Stomach smooth muscle (tissue), 2 donors: Measurements from ENCODE around the gene TRIB2.

ENCODE experiments used
- H3K27ac ChIP-seq: one replicate; pipeline ENCODE4 v1.7.0; 2013; ENCODE audit warnings: mild to moderate bottlenecking, low read length, inconsistent platforms
- H3K27me3 ChIP-seq, 2 donors: one replicate each; pipeline ENCODE4 v1.7.0; 2013; ENCODE audit warnings: low read length in 2 of 2; ENCODE audit not compliant: insufficient read depth in 2 of 2, control insufficient read depth in 1 of 2
- H3K36me3 ChIP-seq, 2 donors: one replicate each; pipeline ENCODE4 v1.7.0; 2013; ENCODE audit warnings: low read length in 2 of 2; ENCODE audit not compliant: control insufficient read depth in 2 of 2, insufficient read depth in 2 of 2
- H3K4me1 ChIP-seq: one replicate; pipeline ENCODE4 v1.7.0; 2013; ENCODE audit warnings: low read length; ENCODE audit not compliant: control insufficient read depth, insufficient read depth
- H3K4me3 ChIP-seq, 2 donors: one replicate each; pipeline ENCODE4 v1.7.0; 2013; ENCODE audit warnings: low read length in 2 of 2
- H3K9ac ChIP-seq, 2 donors: one replicate each; pipeline ENCODE4 v1.7.0; 2013; ENCODE audit warnings: low read length in 2 of 2, mild to moderate bottlenecking in 1 of 2
- H3K9me3 ChIP-seq, 2 donors: one replicate each; pipeline ENCODE4 v1.7.0; 2013; ENCODE audit warnings: low read length in 2 of 2; ENCODE audit not compliant: control insufficient read depth in 2 of 2
- donor health status: healthy.
- donor health status: Pancreatic carcinoma.

TRIB2 gene

DNA sequence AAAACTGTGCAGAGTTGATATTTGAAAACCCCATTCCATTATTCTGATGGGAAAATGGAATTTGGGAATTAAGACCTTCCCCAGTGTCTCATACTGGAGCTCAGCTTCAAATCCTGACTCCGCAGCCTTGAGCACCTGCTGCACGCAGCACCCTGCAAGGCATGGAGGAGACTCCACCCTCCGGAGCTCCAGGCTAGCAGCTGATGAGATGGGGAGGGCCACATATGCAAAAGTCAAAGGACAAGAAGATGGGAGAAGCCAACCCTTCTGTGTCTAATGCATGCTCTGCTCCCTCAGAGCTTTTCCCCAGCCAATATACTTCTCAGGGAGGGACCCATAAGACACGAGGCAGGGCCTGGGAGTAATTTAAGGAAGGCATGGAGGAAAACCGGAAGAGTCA is 34.7 kb upstream of the TRIB2 start:
- Histone ChIP-seq H3K9ac (no peak overlapping the region), H3K27ac (no peak overlapping the region), H3K36me3 (no peaks in the 10 kb centered on the region), H3K4me1 (peaks cover 18% of the 10 kb centered on the region), H3K4me3 (no peak overlapping the region), H3K9me3 (no peaks in the 10 kb centered on the region), H3K27me3 (no peaks in the 10 kb centered on the region)

DNA sequence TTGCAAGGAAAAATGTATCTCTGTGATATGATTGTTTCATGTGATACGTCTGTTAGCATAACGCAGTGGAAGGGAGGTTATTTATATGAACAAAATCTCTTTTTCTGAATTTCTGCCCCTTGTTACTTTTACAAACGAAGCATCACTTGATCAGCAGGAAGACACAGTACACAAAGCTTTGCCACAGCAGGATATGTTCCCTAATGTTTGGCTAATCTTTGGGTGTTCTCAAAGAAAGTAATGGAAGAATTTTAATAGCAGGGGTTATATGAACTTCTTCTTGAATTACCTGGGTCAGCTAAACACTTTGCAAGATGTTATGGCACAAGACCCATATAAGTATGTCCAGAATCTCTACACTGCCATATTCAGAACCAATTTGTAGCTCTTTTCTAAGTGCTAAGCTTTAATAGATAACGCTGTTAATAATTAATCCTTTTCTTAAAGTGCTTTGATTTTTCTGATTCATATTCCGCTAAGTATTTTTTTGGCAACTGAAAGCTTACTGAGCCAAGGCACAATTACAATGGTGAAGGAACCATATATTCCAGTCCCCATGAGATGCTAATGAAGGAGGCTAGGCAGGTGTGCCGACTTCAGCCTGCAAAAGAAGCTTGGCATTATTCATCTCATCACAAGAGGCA is 33.2 kb upstream of the TRIB2 start:
- no peaks in the 10 kb centered on the region for H3K27me3 ChIP-seq
- no peaks in the 10 kb centered on the region for H3K9me3 ChIP-seq
- H3K9ac ChIP-seq = no peak overlapping the region

DNA sequence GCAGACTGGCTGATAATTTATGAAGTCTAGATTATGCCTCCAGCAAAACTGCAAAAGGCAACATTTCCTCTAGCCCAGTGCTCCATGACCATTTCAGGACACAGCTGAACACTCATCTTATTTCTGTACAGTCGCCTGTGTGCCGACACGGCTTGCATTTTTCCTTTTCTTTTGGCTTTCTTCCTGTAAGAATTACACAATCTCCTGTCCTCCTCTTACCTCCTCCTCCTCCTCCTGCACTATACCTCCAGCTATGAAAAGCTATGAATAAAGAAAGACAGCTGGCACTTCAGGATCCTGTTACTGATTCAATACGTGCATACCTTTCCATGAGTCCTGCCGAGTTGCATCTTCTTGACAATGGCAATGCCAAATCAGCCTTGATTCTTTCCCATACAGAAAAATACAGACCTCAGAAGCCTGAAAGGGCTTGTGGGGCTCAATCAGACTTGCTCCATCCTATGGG is 32.2 kb upstream of the TRIB2 start:
- peak overlapping the region; percentile 60 for H3K27ac ChIP-seq
- H3K27me3 ChIP-seq = no peaks in the 10 kb centered on the region
- H3K9ac ChIP-seq = peak overlapping the region in 1 of 2 donors; percentile 47
- H3K4me3 ChIP-seq = peak overlapping the region; percentile 38 to 60
- H3K9me3 ChIP-seq = no peaks in the 10 kb centered on the region
- H3K4me1 ChIP-seq = peaks cover 18% of the 10 kb centered on the region
- H3K36me3 ChIP-seq = no peaks in the 10 kb centered on the region

More for the DNA sequence above, 33.2 kb upstream of the TRIB2 start:
- no peaks in the 10 kb centered on the region for H3K36me3 ChIP-seq
- peaks cover 18% of the 10 kb centered on the region for H3K4me1 ChIP-seq
- peak overlapping the region; percentile 60 for H3K27ac ChIP-seq
- peak overlapping the region in 1 of 2 donors; percentile 60 for H3K4me3 ChIP-seq

DNA sequence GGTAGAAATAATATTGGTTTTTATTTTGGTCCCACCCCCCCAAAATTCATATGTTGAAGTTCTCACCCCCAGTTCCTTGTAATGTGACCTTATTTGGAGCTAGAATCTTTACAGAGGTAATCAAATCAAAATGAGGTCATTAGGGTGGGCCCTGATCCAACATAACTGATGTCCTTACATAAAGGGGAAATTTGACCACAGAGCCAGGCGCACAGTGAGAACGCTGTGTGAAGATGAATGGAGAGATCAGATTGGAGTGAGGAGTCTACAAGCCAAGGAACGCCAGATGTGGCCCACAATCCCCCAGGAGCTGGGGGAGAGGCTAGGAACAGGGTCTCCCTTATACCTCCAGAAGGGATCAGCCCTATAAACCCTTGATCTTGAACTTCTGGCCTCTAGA is 31.6 kb upstream of the TRIB2 start:
- H3K4me3 ChIP-seq = no peak overlapping the region
- H3K27ac ChIP-seq = peak overlapping the region; percentile 60
- no peaks in the 10 kb centered on the region for H3K36me3 ChIP-seq
- no peaks in the 10 kb centered on the region for H3K27me3 ChIP-seq
- H3K9me3 ChIP-seq = no peaks in the 10 kb centered on the region
- H3K4me1 ChIP-seq = peaks cover 18% of the 10 kb centered on the region
- no peak overlapping the region for H3K9ac ChIP-seq

DNA sequence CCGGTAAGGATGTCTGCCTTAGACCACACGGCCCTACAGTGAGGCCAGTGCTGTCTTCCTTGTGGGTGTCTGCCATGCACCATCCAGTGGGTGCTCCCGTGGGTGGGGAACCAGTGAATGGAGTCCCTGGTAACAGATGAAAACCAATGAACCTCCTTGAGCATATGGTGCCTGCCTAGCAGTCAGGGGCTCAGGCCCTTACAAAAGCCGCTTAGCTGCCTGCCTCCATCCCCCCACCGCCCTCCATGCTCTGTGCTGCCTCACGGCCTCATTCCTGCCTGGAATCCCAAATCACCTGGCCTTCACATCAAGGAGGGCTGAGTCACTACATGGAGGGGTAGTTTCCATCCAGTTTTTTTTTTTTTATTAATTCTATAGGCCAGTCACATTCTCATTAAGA is 30.8 kb upstream of the TRIB2 start:
- H3K27ac ChIP-seq = no peak overlapping the region
- H3K36me3 ChIP-seq = no peaks in the 10 kb centered on the region
- H3K4me3 ChIP-seq = no peak overlapping the region
- peaks cover 18% of the 10 kb centered on the region for H3K4me1 ChIP-seq
- no peak overlapping the region for H3K9ac ChIP-seq
- no peaks in the 10 kb centered on the region for H3K9me3 ChIP-seq
- no peaks in the 10 kb centered on the region for H3K27me3 ChIP-seq

DNA sequence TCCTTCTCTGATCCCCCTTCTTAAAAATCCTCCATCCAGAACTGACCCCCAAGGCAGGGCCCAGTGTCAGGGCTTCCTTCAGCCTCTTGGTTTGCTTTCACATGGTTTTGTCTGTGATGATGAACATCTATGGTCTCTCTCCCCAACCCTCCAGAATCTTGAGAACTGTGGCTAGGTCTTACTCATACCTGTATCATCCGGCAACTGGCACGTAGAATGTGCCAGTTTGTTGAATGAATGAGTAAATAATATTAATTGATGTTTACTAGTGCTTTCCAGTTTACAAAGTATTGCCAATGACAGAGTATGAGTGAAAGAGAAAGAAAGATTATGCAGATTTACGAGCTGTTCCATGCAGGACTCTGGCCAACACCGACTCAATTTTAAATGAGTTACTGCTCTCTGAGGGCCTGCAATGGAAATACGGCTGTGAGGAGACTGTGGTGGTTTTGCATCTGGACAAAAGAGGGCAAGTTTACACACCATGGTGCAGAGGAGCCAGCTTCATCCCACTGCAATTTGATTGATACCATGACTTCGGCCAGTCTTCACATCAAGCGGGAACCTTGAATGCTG is 29.9 kb upstream of the TRIB2 start:
- Histone ChIP-seq H3K36me3 (no peaks in the 10 kb centered on the region), H3K9ac (no peak overlapping the region), H3K4me1 (peaks cover 18% of the 10 kb centered on the region), H3K9me3 (no peaks in the 10 kb centered on the region), H3K27ac (no peak overlapping the region), H3K4me3 (no peak overlapping the region), H3K27me3 (no peaks in the 10 kb centered on the region)

DNA sequence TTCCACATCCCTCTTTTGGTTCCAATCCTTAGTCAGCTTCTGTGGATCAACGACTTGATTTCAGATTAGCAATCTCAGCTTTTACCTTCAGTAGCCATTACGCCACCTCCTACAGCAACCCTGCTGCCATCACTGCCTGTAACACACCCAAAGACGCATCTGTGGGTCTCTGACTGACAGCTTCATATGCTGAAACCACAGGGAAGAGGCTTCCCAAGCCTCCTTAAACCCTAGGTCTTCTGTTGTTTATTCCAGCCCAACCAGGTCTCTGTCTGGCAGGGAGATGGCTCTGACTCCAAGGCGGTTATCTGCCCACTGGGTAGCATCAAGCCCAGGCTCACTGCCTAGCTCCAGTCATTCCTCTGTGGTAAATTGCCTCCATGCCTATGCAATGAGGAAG is 28.6 kb upstream of the TRIB2 start:
- no peak overlapping the region for H3K4me3 ChIP-seq
- peaks cover 0 to 6% of the 10 kb centered on the region in 2 donors for H3K9me3 ChIP-seq
- no peak overlapping the region for H3K9ac ChIP-seq
- no peaks in the 10 kb centered on the region for H3K36me3 ChIP-seq
- no peak overlapping the region for H3K27ac ChIP-seq
- no peaks in the 10 kb centered on the region for H3K27me3 ChIP-seq
- H3K4me1 ChIP-seq = peaks cover 15% of the 10 kb centered on the region

DNA sequence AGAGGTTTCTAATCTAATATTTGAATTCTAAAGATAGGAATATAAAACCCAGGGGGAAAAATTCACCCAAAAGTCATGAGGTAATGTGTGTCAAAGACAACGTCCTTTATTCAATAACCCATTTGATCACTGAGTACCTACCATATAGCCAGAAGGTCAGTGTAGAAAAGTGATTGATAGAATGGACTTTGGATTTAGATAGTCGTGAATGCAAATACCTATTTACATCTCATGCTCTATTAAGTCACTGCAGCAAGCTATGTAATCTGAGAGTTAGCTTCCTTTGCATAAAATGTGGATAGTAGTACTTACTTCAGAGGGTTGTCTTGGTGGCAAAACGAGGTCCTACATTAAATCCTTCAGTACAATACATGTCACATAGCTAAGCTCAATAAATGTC is 27.8 kb upstream of the TRIB2 start:
- no peak overlapping the region for H3K4me3 ChIP-seq
- peaks cover 13% of the 10 kb centered on the region for H3K4me1 ChIP-seq
- no peaks in the 10 kb centered on the region for H3K27me3 ChIP-seq
- H3K9me3 ChIP-seq = peaks cover 0 to 6% of the 10 kb centered on the region in 2 donors
- H3K36me3 ChIP-seq = no peaks in the 10 kb centered on the region
- H3K27ac ChIP-seq = no peak overlapping the region
- no peak overlapping the region for H3K9ac ChIP-seq

DNA sequence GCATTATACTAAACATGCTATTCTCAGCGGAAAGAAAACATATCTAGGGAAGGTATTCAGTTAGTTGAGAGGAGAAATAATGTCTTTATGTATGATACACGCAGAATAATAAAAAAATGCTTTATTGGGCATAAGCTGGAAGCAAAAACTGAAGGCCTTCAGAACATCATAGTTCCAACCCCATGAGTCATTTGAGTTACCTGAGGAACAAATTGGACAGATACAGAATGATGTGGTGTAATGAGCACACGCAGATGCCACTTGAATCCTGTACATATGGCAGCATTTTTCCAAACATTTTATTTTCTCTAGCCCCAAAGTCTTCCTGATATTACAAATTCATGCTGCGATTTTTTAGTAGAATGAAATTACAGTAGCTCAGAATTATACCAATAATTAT is 23.2 kb upstream of the TRIB2 start:
- no peaks in the 10 kb centered on the region for H3K27me3 ChIP-seq
- peaks cover 0 to 6% of the 10 kb centered on the region in 2 donors for H3K9me3 ChIP-seq
- no peak overlapping the region for H3K27ac ChIP-seq
- H3K9ac ChIP-seq = no peak overlapping the region
- H3K36me3 ChIP-seq = no peaks in the 10 kb centered on the region
- H3K4me1 ChIP-seq = no peaks in the 10 kb centered on the region
- H3K4me3 ChIP-seq = no peak overlapping the region

DNA sequence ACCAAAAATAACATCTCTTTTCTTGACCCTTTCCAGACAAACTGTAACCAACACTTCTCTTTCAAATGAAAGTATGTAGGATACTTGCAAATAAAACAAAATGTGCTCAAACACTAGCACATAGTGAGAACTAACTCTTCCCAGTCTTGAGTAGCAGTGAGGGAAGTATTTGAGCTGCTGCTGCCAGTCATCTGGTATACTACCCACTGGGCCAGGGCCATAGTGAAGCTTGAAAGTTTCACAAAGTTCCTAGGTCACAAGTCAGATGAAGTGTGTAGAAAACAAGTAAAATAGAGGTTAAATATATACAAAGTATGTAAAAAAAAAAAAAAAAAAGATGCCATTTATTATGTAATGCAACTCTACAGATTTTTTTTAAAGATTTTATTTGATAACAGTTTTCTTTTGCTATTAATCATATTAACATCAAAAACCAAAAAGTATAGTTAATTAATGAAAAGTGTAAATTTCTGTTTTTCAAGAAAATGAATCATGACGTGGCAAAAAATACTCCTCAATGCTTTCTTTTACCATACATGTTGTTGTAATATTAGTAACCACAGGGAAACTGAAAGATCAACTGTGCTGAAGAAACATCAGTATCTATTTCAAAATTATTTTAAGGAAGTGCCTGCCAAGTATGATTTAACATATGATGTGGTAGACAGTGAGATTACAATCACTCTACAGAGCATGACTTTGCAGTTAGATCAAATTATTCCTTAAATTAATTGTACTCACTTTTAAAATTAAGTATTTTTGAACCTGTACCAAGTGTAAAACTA is 21.6 kb upstream of the TRIB2 start:
- no peaks in the 10 kb centered on the region for H3K36me3 ChIP-seq
- peaks cover 0 to 6% of the 10 kb centered on the region in 2 donors for H3K9me3 ChIP-seq
- H3K9ac ChIP-seq = no peak overlapping the region
- H3K27ac ChIP-seq = no peak overlapping the region
- no peaks in the 10 kb centered on the region for H3K4me1 ChIP-seq
- no peaks in the 10 kb centered on the region for H3K27me3 ChIP-seq
- no peak overlapping the region for H3K4me3 ChIP-seq

DNA sequence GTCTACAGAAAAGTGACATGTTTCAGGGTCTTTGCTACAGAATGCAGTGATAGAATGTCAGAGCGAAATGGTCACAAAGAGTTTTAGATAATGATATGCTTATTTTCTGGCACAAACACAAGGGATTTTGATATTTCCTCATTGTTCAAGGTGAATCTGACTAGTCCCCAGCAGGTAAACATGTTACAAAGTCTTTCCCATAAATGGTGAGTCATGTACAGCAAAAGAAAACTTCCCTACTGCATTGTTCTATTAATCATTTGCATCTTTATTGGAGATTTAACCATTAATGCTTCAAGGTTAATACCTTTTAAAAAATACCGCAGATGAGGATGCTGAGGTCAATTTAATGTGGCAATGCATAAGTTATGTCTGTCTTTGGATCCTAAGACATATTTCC is 19.1 kb upstream of the TRIB2 start:
- Histone ChIP-seq H3K4me3 (no peak overlapping the region), H3K36me3 (no peaks in the 10 kb centered on the region), H3K9me3 (no peaks in the 10 kb centered on the region), H3K9ac (no peak overlapping the region), H3K27ac (no peak overlapping the region), H3K27me3 (no peaks in the 10 kb centered on the region), H3K4me1 (no peaks in the 10 kb centered on the region)
